SK-N-DZ (cell line): ENCODE results near the gene KRTAP22-1.

ENCODE experiments used
- DNase-seq: peaks from one replicate; pipeline ENCODE4 v3.0.0-alpha.2; 2015; ENCODE audit warnings: low spot score
- small RNA-seq, 2 experiments: library from RNA; depleted of rRNA; stranded (forward); fragments of <200 nt; gene quantifications; one replicate each; pipeline ENCODE3, GENCODE V24; 2014

KRTAP22-1 gene

DNA sequence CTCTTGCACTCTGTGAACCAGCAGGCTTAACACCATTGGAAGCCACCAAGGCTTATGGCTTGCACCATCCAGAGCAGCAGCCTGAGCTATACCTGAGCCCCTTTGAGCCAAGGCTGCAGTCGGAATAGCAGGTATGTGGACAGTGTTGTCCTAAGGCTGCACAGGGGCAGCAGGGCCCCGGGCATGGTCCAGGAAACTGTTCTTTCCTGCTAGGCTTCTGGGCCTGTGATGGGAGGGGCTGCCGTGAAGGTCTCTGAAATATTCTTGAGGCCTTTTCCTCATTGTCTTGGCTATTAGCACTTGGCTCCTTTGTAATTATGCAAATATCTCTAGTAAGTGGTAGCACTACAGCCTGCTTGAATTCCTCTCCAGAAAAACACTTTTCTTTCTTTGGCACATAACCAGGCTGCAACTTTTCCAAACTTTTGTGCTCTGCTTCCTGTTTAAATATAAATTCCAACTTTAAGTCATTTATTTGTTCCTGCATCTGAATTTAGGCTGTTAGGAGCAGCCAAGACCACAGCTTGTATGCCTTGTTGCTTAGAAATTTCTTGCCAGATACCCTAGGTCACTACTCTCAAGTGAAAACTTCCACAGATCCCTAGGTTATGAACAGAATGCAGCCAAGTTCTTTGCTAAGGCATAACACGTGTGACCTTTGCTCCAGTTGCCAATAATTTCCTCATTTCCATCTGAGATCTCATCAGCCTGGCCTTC lies 24.7 kb downstream of the KRTAP22-1 start:
- DNase-seq = no peak

- DNase-seq = no peak
Measured at GRCh38 chr21:30628109-30628508, 27.2 kb downstream of the KRTAP22-1 start.

GRCh38 chr21:30629200-30629599 lies 28.3 kb downstream of the KRTAP22-1 start:
- no peak for DNase-seq

DNA sequence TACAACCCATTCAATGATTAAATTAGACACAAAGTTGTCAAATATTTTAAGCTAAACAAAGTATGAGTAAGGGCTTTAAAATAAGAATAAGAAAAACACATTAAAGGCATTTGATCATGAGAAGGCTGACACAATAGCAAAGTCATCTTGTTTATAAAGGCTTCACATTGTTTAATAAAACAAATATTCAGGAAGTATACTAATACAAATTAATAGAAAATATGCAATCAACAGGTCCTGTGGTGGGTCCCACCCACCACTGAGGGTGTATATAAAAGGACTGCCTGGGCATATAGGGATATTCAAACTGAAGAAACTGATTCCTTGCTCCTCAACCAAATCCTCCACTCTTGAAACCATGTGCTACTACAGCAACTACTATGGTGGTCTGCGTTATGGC lies 34.0 kb downstream of the KRTAP22-1 start, which contains the start of gene KRTAP20-2:
TSS of gene KRTAP20-2 (plus strand) at position 301 of the 400 bp plus-strand sequence. CDS start at position 359, 58 bp downstream.
- no peak for DNase-seq

- no peak for DNase-seq
Measured at GRCh38 chr21:30638686-30639085, 37.8 kb downstream of the KRTAP22-1 start.

GRCh38 chr21:30642564-30642963 lies 41.7 kb downstream of the KRTAP22-1 start, which contains the start of gene KRTAP20-3:
TSS of gene KRTAP20-3 (plus strand) at chr21:30642864.
- DNase-seq = no peak

- DNase-seq = no peak
Measured at GRCh38 chr21:30646904-30647414, 46.1 kb downstream of the KRTAP22-1 start.

Small RNA genes lying within 50 kb of the gene (small RNA-seq; reads per million reads assigned to genes)
- gene KRTAP20-1 = 0 reads per million in 2 experiments
- gene KRTAP20-3 = 0 reads per million in 2 experiments
- 0 reads per million in 2 experiments for gene KRTAP20-4
- 0 reads per million in 2 experiments for gene KRTAP22-1
- 0 reads per million in 2 experiments for gene KRTAP22-2
